Measurements from ENCODE around the gene GPM6B. TPM values are rescaled to one million over a fixed set of nuclear protein-coding genes. Genes with fewer than 3 reads are reported as not detected.

Gene GPM6B
- total and polyA plus RNA-seq, 2 of the 4 experiments (the other 2 are of a cell fraction): 4.2 to 5.9 TPM

DNA sequence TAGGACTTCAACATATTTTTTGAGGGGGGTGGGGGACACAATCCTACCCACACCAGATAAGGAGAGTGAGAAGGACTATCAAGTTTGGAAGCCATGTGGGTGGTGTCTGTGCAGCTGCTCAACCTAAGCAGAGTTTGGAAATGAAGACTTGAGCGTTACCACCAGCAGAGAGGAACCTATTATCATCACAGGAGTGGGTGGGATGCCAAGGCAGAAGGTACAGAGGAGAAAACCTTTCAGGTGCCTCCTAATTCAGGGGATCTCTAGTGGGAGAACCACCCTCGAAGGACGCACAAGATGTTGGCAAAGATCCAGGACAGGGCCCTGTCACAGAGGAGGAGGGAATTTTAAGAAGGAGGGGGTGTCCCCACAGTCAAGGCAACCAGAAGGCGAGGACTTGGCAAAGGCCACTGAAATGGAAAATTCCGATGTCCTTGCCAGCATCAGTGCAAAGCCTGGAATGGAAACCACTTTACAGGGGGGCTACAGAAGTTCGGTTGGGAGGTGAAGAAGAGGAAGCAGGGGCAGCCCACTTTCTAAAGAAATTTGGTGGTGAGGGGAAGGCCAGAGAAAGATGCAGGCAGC is 8.4 kb upstream of the GPM6B start:
- H3K9me3 ChIP-seq (ENCODE audit: control insufficient read depth, insufficient read depth, low read length): no peaks in the 10 kb centered on the region
- no peak overlapping the region for H3K14ac ChIP-seq (replicated peaks; ENCODE audit: low read depth, low read length)
- no peak overlapping the region for H2AK5ac ChIP-seq (ENCODE audit: low read depth, low read length)
- H3K23ac ChIP-seq (ENCODE audit: low read depth, low read length): no peak overlapping the region
- H3K79me1 ChIP-seq (ENCODE audit: low read depth in 1 of 2, low read length in 2 of 2): no peaks in the 10 kb centered on the region
- H2BK120ac ChIP-seq (ENCODE audit: low read depth, low read length): no peak overlapping the region
- H3K4me3 ChIP-seq (ENCODE audit: insufficient read depth, low read depth, low read length): no peak overlapping the region
- no peaks in the 10 kb centered on the region for H3K9me1 ChIP-seq (ENCODE audit: insufficient read depth, low read length)
- peaks cover 12% of the 10 kb centered on the region; the same call in 1 of the 2 replicates for H3K27me3 ChIP-seq (ENCODE audit: control insufficient read depth, insufficient read depth, low read length)
- H3K4me1 ChIP-seq (ENCODE audit: control insufficient read depth, insufficient read depth, low read length): no peaks in the 10 kb centered on the region
- no peak overlapping the region for H3K4ac ChIP-seq (ENCODE audit: low read depth, low read length)
- CTCF ChIA-PET: no interaction called here
- H3K56ac ChIP-seq (ENCODE audit: extremely low read depth, insufficient read depth, low read length): no peak overlapping the region
- DNase-seq (no peak), ATAC-seq (ENCODE audit: low read depth) (no peak)
- H4K8ac ChIP-seq (ENCODE audit: low read depth in 2 of 2, low read length in 2 of 2): no peak overlapping the region
- H3K27ac ChIP-seq (ENCODE audit: insufficient read depth, low read length): no peak overlapping the region
- no peak overlapping the region for H3K9ac ChIP-seq (ENCODE audit: low read depth, low read length)
- dilution Hi-C loops (cut with HindIII; ENCODE audit: low sequenced_read_pairs, unreplicated experiment) (no loop called here), in situ Hi-C loops (cut with MboI; ENCODE audit: low sequenced_read_pairs) (no loop called here), intact Hi-C loops (cut with micrococcal nuclease) (no loop called here)
- TF ChIP-seq, protein P1, sequence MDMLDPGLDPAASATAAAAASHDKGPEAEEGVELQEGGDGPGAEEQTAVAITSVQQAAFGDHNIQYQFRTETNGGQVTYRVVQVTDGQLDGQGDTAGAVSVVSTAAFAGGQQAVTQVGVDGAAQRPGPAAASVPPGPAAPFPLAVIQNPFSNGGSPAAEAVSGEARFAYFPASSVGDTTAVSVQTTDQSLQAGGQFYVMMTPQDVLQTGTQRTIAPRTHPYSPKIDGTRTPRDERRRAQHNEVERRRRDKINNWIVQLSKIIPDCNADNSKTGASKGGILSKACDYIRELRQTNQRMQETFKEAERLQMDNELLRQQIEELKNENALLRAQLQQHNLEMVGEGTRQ (IDR thresholded peaks at IDR 0.05; ENCODE audit: low read depth, low read length): no peak
- TF ChIP-seq SMC3 (IDR thresholded peaks at IDR 0.05; ENCODE audit: low read depth, low read length) (no peak), BHLHE40 (IDR thresholded peaks at IDR 0.05; ENCODE audit: low read depth, low read length) (no peak), MAZ (IDR thresholded peaks at IDR 0.05; ENCODE audit: borderline replicate concordance, low read depth, low read length) (no peak), RCOR1 (IDR thresholded peaks at IDR 0.05; ENCODE audit: insufficient replicate concordance, low read length) (no peak)
- no peaks in the 10 kb centered on the region for H3K36me3 ChIP-seq (ENCODE audit: control insufficient read depth, insufficient read depth, low read length)
- no peak overlapping the region for H4K5ac ChIP-seq (ENCODE audit: low read depth, low read length)
- H2AFZ ChIP-seq (replicated peaks; ENCODE audit: low read length, poor library complexity): no peak overlapping the region
- H2BK15ac ChIP-seq (ENCODE audit: low read depth, low read length): no peak overlapping the region
- H2BK5ac ChIP-seq (ENCODE audit: low read depth, low read length, poor library complexity, severe bottlenecking): no peak overlapping the region
- POLR2A ChIA-PET (ENCODE audit: unreplicated experiment): no interaction called here
- H2BK20ac ChIP-seq (ENCODE audit: low read depth, low read length): no peak overlapping the region
- no peak overlapping the region for H2AK9ac ChIP-seq (replicated peaks; ENCODE audit: low read depth, low read length, poor library complexity)
- no peak overlapping the region for H3K4me2 ChIP-seq (ENCODE audit: low read depth, low read length)
- 63% methylated on average over 2 of the region's 6 CpGs; no CpG with 5 or more reads in 1 of the 2 experiments for WGBS, 2 experiments (ENCODE audit: extremely low coverage in 2 of 2, insufficient read length in 1 of 2)
- no peak overlapping the region for H4K91ac ChIP-seq (ENCODE audit: insufficient read depth, low read depth, low read length)
- H3K18ac ChIP-seq (ENCODE audit: low read depth, low read length): no peak overlapping the region
- BruUV-seq (replicated peaks): no TSS peak
- no peaks in the 10 kb centered on the region for H4K20me1 ChIP-seq (ENCODE audit: insufficient read depth, low read length)

All from IMR-90 (cell line).